ENCODE results near the gene MYO1H.

MYO1H gene

DNA sequence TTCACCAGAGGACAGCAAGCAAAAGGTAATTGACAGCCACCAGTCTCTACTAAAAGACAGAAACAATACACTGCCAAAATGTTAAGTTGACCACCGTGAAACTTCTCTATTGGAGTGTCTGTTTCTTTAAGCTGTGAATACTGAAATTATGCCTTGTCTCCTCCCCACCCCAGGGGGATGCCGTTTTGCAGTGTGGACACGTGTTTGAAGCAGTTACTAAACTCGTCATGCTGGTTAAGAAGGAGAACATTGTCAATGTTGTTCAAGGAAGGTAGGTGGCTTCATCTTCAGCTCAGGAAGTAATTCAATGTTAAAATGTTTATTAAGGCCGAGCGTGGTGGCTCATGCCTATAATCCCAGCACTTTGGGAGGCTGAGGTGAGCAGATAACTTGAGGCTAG, 96.6 kb downstream of the MYO1H start:
- H3K36me3 Mint-ChIP-seq, result peaks cover 2% of the 10 kb centered on the region
- H3K4me3 Mint-ChIP-seq, result no peak overlapping the region
- no peaks in the 10 kb centered on the region for H3K9me3 Mint-ChIP-seq (ENCODE audit: low read depth)
- no peaks in the 10 kb centered on the region for H3K27me3 Mint-ChIP-seq
- H3K4me1 Mint-ChIP-seq (ENCODE audit: low read depth), result no peaks in the 10 kb centered on the region
- H3K27ac Mint-ChIP-seq, result no peak overlapping the region

DNA sequence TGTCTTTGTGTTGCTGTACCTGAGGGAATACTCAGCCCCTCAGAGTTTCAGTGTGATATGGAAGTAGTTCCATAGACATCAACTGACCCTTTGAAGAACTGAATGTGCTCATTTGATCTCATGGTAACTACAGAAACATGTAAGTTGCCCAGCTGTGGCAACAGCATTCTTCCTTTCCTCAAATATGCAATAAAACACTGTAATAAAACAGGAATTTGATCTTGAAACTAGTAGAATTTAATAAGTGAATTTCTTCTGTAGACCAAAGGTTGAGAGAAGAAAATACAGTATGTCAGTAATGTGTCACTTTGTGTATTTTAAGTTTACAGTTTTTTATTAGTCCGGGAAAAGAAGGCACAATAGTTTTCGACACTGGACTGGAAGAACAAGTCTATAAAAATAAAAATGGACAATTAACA, 97.5 kb downstream of the MYO1H start:
- H3K9me3 Mint-ChIP-seq (ENCODE audit: low read depth), result no peaks in the 10 kb centered on the region
- no peaks in the 10 kb centered on the region for H3K27me3 Mint-ChIP-seq
- no peak overlapping the region for H3K27ac Mint-ChIP-seq
- no peaks in the 10 kb centered on the region for H3K4me1 Mint-ChIP-seq (ENCODE audit: low read depth)
- no peak overlapping the region for H3K4me3 Mint-ChIP-seq
- H3K36me3 Mint-ChIP-seq, result peaks cover 2% of the 10 kb centered on the region

DNA sequence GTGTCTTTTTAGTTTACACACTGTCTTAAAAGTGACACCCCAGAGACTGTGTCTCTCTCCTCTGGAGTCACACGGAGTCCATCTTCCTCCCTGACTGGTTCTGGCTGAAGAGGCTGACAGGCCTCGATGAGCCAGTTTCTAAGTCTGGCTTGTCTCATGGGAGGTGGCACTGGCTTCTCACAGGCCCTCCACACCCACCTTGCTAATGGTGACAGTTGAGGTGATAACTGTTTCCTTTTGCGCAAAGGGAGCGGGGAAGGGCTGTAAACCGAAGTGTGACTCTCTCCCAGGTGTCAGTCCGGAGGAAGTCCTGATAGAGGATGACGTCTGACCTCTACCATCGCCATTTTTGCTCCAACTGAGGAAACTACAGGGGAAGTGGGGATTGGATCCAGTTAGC, 99.2 kb downstream of the MYO1H start:
- no peaks in the 10 kb centered on the region for H3K27me3 Mint-ChIP-seq
- no peak overlapping the region for H3K4me3 Mint-ChIP-seq
- peaks cover under 1% of the 10 kb centered on the region for H3K36me3 Mint-ChIP-seq
- no peak overlapping the region for H3K27ac Mint-ChIP-seq
- H3K4me1 Mint-ChIP-seq (ENCODE audit: low read depth), result no peaks in the 10 kb centered on the region
- H3K9me3 Mint-ChIP-seq (ENCODE audit: low read depth), result no peaks in the 10 kb centered on the region

DNA sequence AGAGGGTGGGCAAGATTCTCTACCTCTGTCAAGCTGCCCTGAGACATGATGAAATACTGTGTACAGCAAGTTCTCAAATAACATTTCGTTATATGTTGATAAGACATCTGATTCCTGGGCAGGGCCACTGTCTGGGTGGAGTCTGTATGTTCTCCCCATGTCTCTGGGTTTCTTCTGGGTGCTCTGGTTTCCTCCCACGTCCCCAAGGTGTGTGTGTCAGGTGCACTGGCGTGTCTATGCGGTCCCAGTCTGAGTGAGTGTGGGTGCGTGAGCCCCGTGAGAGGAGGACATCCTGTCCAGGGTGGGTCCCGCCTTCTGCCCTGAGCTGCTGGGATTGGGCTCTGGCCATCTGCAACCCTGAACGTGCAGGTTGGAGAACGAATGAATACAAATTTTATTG, 99.8 kb downstream of the MYO1H start:
- no peaks in the 10 kb centered on the region for H3K9me3 Mint-ChIP-seq (ENCODE audit: low read depth)
- no peak overlapping the region for H3K4me3 Mint-ChIP-seq
- no peaks in the 10 kb centered on the region for H3K27me3 Mint-ChIP-seq
- peaks cover 2% of the 10 kb centered on the region for H3K36me3 Mint-ChIP-seq
- H3K27ac Mint-ChIP-seq, result no peak overlapping the region
- no peaks in the 10 kb centered on the region for H3K4me1 Mint-ChIP-seq (ENCODE audit: low read depth)

DNA sequence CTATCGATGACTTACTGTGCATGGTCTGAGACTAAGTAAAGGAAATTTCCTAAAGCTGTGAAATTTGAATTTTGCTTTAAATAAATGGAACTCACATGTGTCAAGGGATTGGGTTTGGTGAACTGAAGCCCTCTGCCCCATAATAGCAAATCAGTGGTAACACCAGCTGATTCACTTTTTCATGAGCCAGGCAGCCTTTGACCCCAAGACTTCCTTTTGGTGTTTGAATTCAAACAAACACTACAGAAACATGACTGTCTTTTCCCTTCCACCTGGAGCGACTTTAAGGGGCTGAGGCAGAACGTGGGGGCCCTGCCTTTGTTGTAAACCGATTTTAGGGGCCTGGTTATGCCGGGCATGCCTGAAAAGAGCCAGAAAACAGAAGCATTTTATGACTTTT, 100.6 kb downstream of the MYO1H start:
- peaks cover 2% of the 10 kb centered on the region for H3K36me3 Mint-ChIP-seq
- no peak overlapping the region for H3K4me3 Mint-ChIP-seq
- no peaks in the 10 kb centered on the region for H3K27me3 Mint-ChIP-seq
- H3K9me3 Mint-ChIP-seq (ENCODE audit: low read depth), result no peaks in the 10 kb centered on the region
- no peaks in the 10 kb centered on the region for H3K4me1 Mint-ChIP-seq (ENCODE audit: low read depth)
- H3K27ac Mint-ChIP-seq, result no peak overlapping the region

DNA sequence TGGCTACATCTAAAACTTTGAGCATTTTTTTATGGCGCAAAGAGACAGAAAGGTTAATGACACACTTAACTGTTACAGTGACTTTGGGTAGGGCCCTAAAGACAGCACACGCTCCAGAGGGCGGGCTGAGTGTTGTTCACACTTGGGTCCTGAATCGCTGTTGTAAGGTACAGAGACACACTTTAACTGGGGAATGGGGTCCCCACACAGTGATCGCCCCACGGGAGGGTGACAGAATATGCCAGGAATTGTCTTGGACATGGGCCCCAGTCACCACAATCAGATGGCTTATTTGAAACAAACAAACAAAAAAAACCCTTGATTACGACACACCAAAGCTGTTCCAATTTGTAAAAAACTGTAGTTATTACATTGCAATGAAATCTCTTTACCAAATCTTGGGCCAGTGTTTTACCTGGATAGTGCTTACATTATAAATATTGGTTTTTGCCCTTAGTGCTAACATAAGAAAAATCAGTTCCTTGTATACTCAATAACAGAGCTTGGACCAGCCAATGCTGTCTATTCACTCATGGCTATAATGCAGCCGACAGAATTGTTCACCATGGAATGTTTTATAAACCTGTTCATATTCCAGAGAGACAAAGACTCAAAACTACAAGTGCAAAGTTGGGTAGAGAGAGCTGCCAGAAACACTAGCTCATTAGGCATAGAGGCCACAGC, 101.1 kb downstream of the MYO1H start:
- Mint-ChIP-seq H3K4me1 (ENCODE audit: low read depth) (no peaks in the 10 kb centered on the region), H3K27me3 (no peaks in the 10 kb centered on the region), H3K27ac (no peak overlapping the region), H3K9me3 (ENCODE audit: low read depth) (no peaks in the 10 kb centered on the region), H3K4me3 (no peak overlapping the region), H3K36me3 (peaks cover 2% of the 10 kb centered on the region)

DNA sequence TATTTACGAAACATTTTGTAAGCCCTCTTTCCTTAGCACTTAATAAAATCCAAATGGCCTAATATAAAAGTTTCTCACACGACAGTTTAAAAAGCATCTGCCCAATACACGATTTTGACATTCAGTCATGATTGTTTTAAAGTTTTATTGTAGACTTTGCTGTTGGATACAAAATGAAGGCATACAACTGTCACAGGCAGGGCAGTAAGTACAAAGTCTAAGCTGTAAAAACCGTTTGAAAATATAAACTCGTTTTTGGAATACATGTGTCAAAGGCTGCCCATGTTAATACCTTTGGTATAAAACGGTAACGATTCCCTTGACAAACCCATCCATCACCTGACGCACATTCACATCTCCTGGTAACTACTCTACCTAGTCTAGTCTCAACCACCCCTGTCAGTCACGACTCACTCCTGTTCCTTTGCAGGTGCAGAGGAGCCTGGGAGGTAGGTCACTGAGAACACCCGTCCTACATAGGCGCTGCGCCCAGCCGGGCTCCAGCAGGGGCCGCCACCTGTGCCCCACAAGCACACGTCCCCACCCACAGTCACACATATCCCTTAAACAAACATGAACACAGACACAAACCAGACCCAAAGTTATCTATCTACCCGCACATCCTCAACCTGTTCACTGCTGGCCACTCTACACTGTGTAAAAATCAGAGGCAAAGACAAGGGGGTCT, 102.3 kb downstream of the MYO1H start:
- Mint-ChIP-seq H3K9me3 (ENCODE audit: low read depth) (no peaks in the 10 kb centered on the region), H3K27ac (no peak overlapping the region), H3K36me3 (peaks cover 6% of the 10 kb centered on the region)

DNA sequence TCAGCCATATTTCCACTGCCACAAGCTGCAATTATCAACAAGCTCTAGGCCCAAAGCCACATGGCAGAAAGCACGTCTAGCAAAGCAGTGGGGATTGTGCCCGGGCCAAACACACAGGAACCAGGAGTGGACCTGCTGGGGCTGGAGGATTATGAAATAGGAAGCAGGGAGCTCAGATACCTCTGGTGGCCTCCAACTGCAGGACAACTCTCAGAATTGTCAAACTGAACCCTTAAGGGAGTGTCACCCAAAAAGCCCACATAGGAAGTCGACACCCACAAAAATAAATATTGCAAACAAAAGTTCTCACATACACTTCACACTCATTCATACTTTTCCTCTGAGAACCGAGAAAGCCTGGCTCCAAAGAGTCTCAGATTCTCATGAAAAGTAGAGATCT, 103.3 kb downstream of the MYO1H start:
- Mint-ChIP-seq H3K36me3 (peaks cover 6% of the 10 kb centered on the region), H3K9me3 (ENCODE audit: low read depth) (no peaks in the 10 kb centered on the region), H3K4me1 (ENCODE audit: low read depth) (no peaks in the 10 kb centered on the region), H3K4me3 (no peak overlapping the region), H3K27me3 (no peaks in the 10 kb centered on the region), H3K27ac (no peak overlapping the region)

More for the DNA sequence above, 102.3 kb downstream of the MYO1H start:
- Mint-ChIP-seq H3K4me3 (no peak overlapping the region), H3K27me3 (no peaks in the 10 kb centered on the region), H3K4me1 (ENCODE audit: low read depth) (no peaks in the 10 kb centered on the region)

DNA sequence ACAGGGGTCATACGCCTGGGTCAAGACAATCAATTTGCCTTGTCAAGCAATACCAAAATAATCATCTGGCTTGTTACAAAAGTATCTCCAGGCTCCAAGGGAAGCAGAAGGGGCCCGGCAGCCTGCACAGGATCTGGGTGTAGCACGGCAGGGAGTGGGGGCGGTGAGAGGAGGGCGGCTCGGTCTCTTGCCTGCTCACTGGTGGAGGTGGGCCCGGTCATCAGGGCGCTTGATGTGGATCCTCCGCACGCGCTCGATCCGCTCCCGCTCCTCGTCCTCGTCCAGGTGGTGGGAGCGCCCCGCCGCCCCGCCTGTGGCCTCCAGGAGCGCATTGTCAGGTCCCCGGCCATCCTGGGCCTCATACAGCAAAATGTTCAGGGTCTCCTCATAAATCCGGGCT, 103.7 kb downstream of the MYO1H start:
- H3K27ac Mint-ChIP-seq, result no peak overlapping the region
- H3K9me3 Mint-ChIP-seq (ENCODE audit: low read depth), result no peaks in the 10 kb centered on the region
- H3K27me3 Mint-ChIP-seq, result no peaks in the 10 kb centered on the region
- H3K4me1 Mint-ChIP-seq (ENCODE audit: low read depth), result no peaks in the 10 kb centered on the region
- no peak overlapping the region for H3K4me3 Mint-ChIP-seq
- peaks cover 6% of the 10 kb centered on the region for H3K36me3 Mint-ChIP-seq

DNA sequence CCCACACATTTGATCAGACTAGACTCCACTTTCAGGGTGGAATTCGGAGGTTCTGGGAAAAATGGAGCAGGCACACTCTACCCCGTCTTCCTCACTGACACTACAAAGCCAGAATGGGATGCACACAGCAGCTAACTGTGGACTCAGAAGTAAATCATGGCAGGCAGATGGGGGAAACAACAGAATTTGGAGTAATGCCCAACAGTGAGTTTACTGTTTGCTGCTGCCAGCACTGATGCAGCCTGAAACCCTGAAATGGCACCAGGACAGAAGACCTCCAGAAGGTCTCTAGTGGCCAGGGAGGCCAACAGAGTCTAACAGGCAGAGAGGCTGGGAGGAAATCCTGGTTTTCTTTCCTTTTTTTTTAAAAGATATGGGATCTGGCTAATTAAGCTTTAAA, 104.8 kb downstream of the MYO1H start:
- H3K27ac Mint-ChIP-seq, result no peak overlapping the region
- H3K36me3 Mint-ChIP-seq, result peaks cover 13% of the 10 kb centered on the region
- H3K27me3 Mint-ChIP-seq, result no peaks in the 10 kb centered on the region
- no peaks in the 10 kb centered on the region for H3K4me1 Mint-ChIP-seq (ENCODE audit: low read depth)
- no peak overlapping the region for H3K4me3 Mint-ChIP-seq
- no peaks in the 10 kb centered on the region for H3K9me3 Mint-ChIP-seq (ENCODE audit: low read depth)

DNA sequence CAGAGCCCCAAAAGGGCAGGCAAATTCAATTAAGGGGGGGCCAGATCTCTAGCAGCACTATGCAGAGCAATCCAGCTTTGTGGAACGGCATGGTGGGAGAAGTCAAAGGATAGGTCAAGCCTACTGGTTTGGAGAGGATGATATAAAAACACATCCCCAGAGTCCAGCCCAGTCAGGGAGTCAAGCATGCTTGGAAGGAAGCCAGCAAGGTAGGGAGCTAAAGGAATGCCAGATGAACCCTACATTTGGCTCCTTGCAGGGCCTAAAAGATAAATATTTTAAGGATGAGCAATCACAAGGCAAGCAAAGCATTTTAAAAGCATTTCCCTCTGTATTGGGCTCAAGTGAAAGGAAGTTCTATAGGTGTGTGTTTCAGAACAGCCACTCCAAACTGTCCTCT, 108.0 kb downstream of the MYO1H start:
- no peak overlapping the region for H3K4me3 Mint-ChIP-seq
- H3K27ac Mint-ChIP-seq, result no peak overlapping the region
- no peaks in the 10 kb centered on the region for H3K9me3 Mint-ChIP-seq (ENCODE audit: low read depth)
- H3K27me3 Mint-ChIP-seq, result no peaks in the 10 kb centered on the region
- peaks cover 7% of the 10 kb centered on the region for H3K4me1 Mint-ChIP-seq (ENCODE audit: low read depth)
- H3K36me3 Mint-ChIP-seq, result peaks cover 14% of the 10 kb centered on the region

DNA sequence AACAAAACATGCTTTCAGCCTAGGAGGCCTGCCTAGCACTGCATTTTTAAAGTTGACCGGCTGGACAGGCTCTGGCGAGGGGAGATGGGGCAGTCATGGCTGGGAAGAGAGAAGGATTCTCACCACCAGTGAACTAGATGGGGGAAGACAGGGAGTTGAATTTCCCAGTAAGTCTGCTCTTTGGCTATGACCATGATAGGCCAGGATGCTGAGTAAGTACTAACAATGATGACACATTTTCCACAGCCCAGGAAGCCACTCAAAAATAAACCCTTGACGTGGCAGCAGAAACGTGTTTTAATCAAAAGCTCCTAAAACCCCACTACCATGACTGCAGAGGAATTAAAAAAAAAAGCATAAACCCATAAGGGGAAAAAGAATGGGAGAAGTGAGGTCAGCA, 110.4 kb downstream of the MYO1H start:
- Mint-ChIP-seq H3K36me3 (peaks cover 12% of the 10 kb centered on the region), H3K4me1 (ENCODE audit: low read depth) (peaks cover 18% of the 10 kb centered on the region), H3K9me3 (ENCODE audit: low read depth) (no peaks in the 10 kb centered on the region), H3K27me3 (no peaks in the 10 kb centered on the region), H3K4me3 (no peak overlapping the region), H3K27ac (no peak overlapping the region)

DNA sequence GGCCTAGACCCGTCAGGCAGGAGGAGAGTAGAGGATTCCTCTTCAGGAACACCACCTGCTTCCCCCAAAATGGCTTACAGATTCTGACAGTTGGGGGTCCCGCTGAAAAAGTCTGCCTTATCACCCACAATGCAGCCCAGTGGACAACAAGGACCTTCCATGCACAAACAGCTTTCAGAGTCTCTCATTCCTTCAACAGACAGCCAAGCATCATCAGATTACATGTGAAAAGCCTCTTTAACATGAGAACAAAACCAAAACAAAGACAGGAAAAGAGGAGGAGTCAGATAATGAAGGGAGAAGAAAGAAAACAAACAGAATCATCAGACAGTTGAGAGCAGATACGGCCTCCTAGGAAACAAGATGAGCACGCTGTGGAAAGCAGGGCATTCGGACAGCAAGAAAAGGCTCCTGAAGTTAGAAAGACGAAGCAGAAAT, 111.1 kb downstream of the MYO1H start:
- Mint-ChIP-seq H3K27ac (no peak overlapping the region), H3K27me3 (no peaks in the 10 kb centered on the region), H3K4me1 (ENCODE audit: low read depth) (peaks cover 25% of the 10 kb centered on the region), H3K36me3 (peaks cover 12% of the 10 kb centered on the region), H3K4me3 (no peak overlapping the region), H3K9me3 (ENCODE audit: low read depth) (no peaks in the 10 kb centered on the region)

DNA sequence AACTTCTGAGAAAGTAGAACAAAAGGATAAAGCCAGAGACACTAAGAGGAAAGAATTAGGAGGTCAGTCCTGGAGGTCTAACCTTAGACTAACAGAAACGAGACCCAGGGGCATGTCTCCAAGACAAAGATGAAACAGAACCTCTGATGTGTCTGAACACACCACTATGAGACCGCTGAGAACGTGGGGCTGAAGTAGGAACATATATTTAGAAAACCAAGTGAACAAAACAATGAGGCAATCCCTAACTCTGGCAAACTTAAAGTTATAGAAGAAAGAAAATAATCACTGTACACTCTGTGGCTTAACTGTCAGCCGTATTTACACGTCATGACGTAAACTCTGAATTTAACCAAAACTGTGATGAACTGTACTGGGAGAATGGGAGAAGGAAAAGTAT, 111.5 kb downstream of the MYO1H start:
- H3K27ac Mint-ChIP-seq, result no peak overlapping the region
- H3K36me3 Mint-ChIP-seq, result peaks cover 8% of the 10 kb centered on the region
- H3K4me3 Mint-ChIP-seq, result no peak overlapping the region
- no peaks in the 10 kb centered on the region for H3K27me3 Mint-ChIP-seq
- H3K9me3 Mint-ChIP-seq (ENCODE audit: low read depth), result no peaks in the 10 kb centered on the region
- H3K4me1 Mint-ChIP-seq (ENCODE audit: low read depth), result peaks cover 30% of the 10 kb centered on the region

DNA sequence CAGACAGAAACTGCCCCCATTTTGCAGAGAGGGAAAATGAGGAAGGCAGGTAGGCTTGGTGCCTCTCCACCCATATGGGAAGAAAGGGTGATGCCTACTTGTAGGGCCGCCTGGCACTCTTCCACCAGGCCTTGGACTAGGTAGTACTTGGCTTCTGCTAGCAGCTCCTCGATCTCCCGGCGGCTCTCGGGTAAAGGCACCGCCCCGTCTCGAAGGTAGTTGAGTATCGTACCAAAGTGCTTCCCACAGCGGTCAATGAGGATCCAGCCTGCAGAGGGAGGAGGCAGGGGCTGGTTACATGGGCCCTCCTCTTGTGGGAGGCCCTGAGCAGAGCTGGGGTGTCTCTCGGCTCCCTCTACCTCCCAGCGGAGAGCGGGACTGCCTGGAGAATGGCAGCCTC, 112.8 kb downstream of the MYO1H start:
- H3K9me3 Mint-ChIP-seq (ENCODE audit: low read depth), result no peaks in the 10 kb centered on the region
- H3K36me3 Mint-ChIP-seq, result peaks cover 8% of the 10 kb centered on the region
- H3K27ac Mint-ChIP-seq, result no peak overlapping the region
- no peak overlapping the region for H3K4me3 Mint-ChIP-seq
- H3K4me1 Mint-ChIP-seq (ENCODE audit: low read depth), result peaks cover 41% of the 10 kb centered on the region
- H3K27me3 Mint-ChIP-seq, result no peaks in the 10 kb centered on the region

Data from activated naive CD8-positive, alpha-beta T cell (primary cell).